HEK293 (cell line): ENCODE results near the gene PBLD.
A peak's percentile ranks its signal among the peaks of the same experiment; 100 is the strongest.

Experiments
- CTCF ChIA-PET: fragments of 350-600 bp; formaldehyde crosslinking; extraction: SDS; loops from one replicate; lab custom pipeline; 2021; ENCODE audit warnings: antibody characterized with exemption; lab: Yijun Ruan, JAX
- POLR2A ChIA-PET: fragments of 300-600 bp; formaldehyde crosslinking; extraction: SDS; loops from one replicate; lab custom pipeline; 2020; ENCODE audit warnings: antibody characterized with exemption, inconsistent platforms; lab: Yijun Ruan, JAX
- H3K27ac ChIP-seq: fragments of 200-500 bp; sonication (Bioruptor generic); 2 replicates; pipeline ENCODE4 v1.5.1; 2014; ENCODE audit warnings: low read depth, low read length, control low read depth, inconsistent platforms; ENCODE audit errors: extremely low read depth
- H3K36me3 ChIP-seq, 2 experiments: fragments of 200-500 bp in 1 of 2; sonication (Bioruptor generic) in 1 of 2; 1 replicate in 1 of 2; 2 replicates in 1 of 2; pipeline ENCODE4 v1.5.1; 2014 to 2017; ENCODE audit warnings: inconsistent platforms in 2 of 2, low read length in 2 of 2; ENCODE audit not compliant: control insufficient read depth in 2 of 2, insufficient read depth in 1 of 2
- H3K4me1 ChIP-seq: fragments of 200-500 bp; sonication (Bioruptor generic); 2 replicates; pipeline ENCODE4 v1.5.1; 2014; ENCODE audit warnings: mild to moderate bottlenecking, low read length, inconsistent platforms; ENCODE audit not compliant: control insufficient read depth, insufficient read depth
- H3K4me3 ChIP-seq: 2 replicates; pipeline ENCODE4 v1.5.1; 2011; ENCODE audit warnings: low read depth, mild to moderate bottlenecking, control low read depth, low read length, moderate library complexity
- H3K9me3 ChIP-seq: fragments of 200-500 bp; sonication (Bioruptor generic); 2 replicates; pipeline ENCODE4 v1.5.1; 2014; ENCODE audit warnings: low read depth, low read length, inconsistent platforms; ENCODE audit not compliant: control insufficient read depth, insufficient read depth
- BCL11A ChIP-seq: fragments of 450-650 bp; formaldehyde crosslinking; IDR thresholded peaks from 2 replicates; pipeline ENCODE4 v1.5.1; 2016; ENCODE audit warnings: low read depth, missing biosample characterization, missing genetic modification characterization
- ELK4 ChIP-seq: IDR thresholded peaks from 2 replicates; pipeline ENCODE4 v1.6.1; 2011; ENCODE audit warnings: mild to moderate bottlenecking, low read depth, low read length, borderline replicate concordance
- FEZF1 ChIP-seq: fragments of 450-650 bp; formaldehyde crosslinking; IDR thresholded peaks from 2 replicates; pipeline ENCODE4 v1.5.1; 2016; ENCODE audit warnings: missing biosample characterization, missing genetic modification characterization
- OVOL3 ChIP-seq: fragments of 450-650 bp; formaldehyde crosslinking; IDR thresholded peaks from 2 replicates; pipeline ENCODE4 v1.5.1; 2016; ENCODE audit warnings: missing biosample characterization, missing genetic modification characterization
- SP7 ChIP-seq: fragments of 450-650 bp; formaldehyde crosslinking; IDR thresholded peaks from 2 replicates; pipeline ENCODE4 v1.5.1; 2016; ENCODE audit warnings: missing biosample characterization, missing genetic modification characterization
- ZBTB20 ChIP-seq: fragments of 450-650 bp; formaldehyde crosslinking; IDR thresholded peaks from 2 replicates; pipeline ENCODE4 v1.5.1; 2016; ENCODE audit warnings: missing biosample characterization, missing genetic modification characterization
- ZNF16 ChIP-seq: fragments of 450-650 bp; formaldehyde crosslinking; IDR thresholded peaks from 2 replicates; pipeline ENCODE4 v1.5.1; 2016; ENCODE audit warnings: low read depth, missing biosample characterization, missing genetic modification characterization
- ZNF2 ChIP-seq: fragments of 450-650 bp; formaldehyde crosslinking; IDR thresholded peaks from 2 replicates; pipeline ENCODE4 v1.5.1; 2016; ENCODE audit warnings: missing biosample characterization, missing genetic modification characterization
- ZNF214 ChIP-seq: fragments of 450-650 bp; formaldehyde crosslinking; IDR thresholded peaks from 2 replicates; pipeline ENCODE4 v1.5.1; 2017; ENCODE audit warnings: missing biosample characterization, mild to moderate bottlenecking, missing genetic modification characterization, borderline replicate concordance
- ZNF221 ChIP-seq: fragments of 450-650 bp; formaldehyde crosslinking; IDR thresholded peaks from 2 replicates; pipeline ENCODE4 v1.5.1; 2017; ENCODE audit warnings: missing biosample characterization, missing genetic modification characterization, borderline replicate concordance
- ZNF223 ChIP-seq: fragments of 450-650 bp; formaldehyde crosslinking; IDR thresholded peaks from 2 replicates; pipeline ENCODE4 v1.5.1; 2016; ENCODE audit warnings: missing biosample characterization, missing genetic modification characterization
- ZNF280D ChIP-seq: fragments of 450-650 bp; formaldehyde crosslinking; IDR thresholded peaks from 2 replicates; pipeline ENCODE4 v1.5.1; 2016; ENCODE audit warnings: missing biosample characterization, missing genetic modification characterization
- ZNF311 ChIP-seq: fragments of 450-650 bp; formaldehyde crosslinking; IDR thresholded peaks from 2 replicates; pipeline ENCODE4 v1.5.1; 2017; ENCODE audit warnings: missing biosample characterization, missing genetic modification characterization, borderline replicate concordance
- ZNF341 ChIP-seq: fragments of 450-650 bp; formaldehyde crosslinking; IDR thresholded peaks from 2 replicates; pipeline ENCODE4; 2016; ENCODE audit warnings: low read depth, missing biosample characterization, missing genetic modification characterization
- ZNF362 ChIP-seq: fragments of 450-650 bp; formaldehyde crosslinking; IDR thresholded peaks from 2 replicates; pipeline ENCODE4 v1.5.1; 2016; ENCODE audit warnings: missing biosample characterization, missing genetic modification characterization
- ZNF518A ChIP-seq: fragments of 450-650 bp; formaldehyde crosslinking; conservative IDR thresholded peaks from 2 replicates; pipeline ENCODE4 v1.5.1; 2016; ENCODE audit warnings: low read depth, missing biosample characterization, missing genetic modification characterization
- ZNF555 ChIP-seq: fragments of 450-650 bp; formaldehyde crosslinking; conservative IDR thresholded peaks from 2 replicates; pipeline ENCODE4 v1.5.1; 2017; ENCODE audit warnings: missing biosample characterization, mild to moderate bottlenecking, missing genetic modification characterization, inconsistent platforms
- ZNF658 ChIP-seq: fragments of 450-650 bp; formaldehyde crosslinking; IDR thresholded peaks from 2 replicates; pipeline ENCODE4; 2016; ENCODE audit warnings: missing biosample characterization, missing genetic modification characterization
- ZNF677 ChIP-seq: fragments of 450-650 bp; IDR thresholded peaks from 2 replicates; pipeline ENCODE4 v1.5.0; 2018; ENCODE audit warnings: missing biosample characterization, mild to moderate bottlenecking, missing genetic modification characterization, moderate library complexity
- ZNF692 ChIP-seq: fragments of 450-650 bp; formaldehyde crosslinking; IDR thresholded peaks from 2 replicates; pipeline ENCODE4 v1.5.1; 2016; ENCODE audit warnings: missing biosample characterization, missing genetic modification characterization
- ZNF76 ChIP-seq: fragments of 450-650 bp; formaldehyde crosslinking; IDR thresholded peaks from 2 replicates; pipeline ENCODE4; 2016; ENCODE audit warnings: low read depth, missing biosample characterization, missing genetic modification characterization, borderline replicate concordance
- ZNF843 ChIP-seq: fragments of 450-650 bp; formaldehyde crosslinking; IDR thresholded peaks from 2 replicates; pipeline ENCODE4 v1.5.1; 2016; ENCODE audit warnings: missing biosample characterization, missing genetic modification characterization
- ZSCAN16 ChIP-seq: fragments of 450-650 bp; formaldehyde crosslinking; IDR thresholded peaks from 2 replicates; pipeline ENCODE4 v1.5.1; 2016; ENCODE audit warnings: missing biosample characterization, missing genetic modification characterization

The PBLD gene

GRCh38 chr10:68334672-68335467, 2.1 kb upstream of the PBLD start:
- Histone ChIP-seq H3K27ac (no peak overlapping the region), H3K36me3 (peaks cover 18 to 36% of the 10 kb centered on the region in 2 experiments), H3K4me1 (peaks cover 9% of the 10 kb centered on the region; the same call in 1 of the 2 replicates), H3K9me3 (no peaks in the 10 kb centered on the region), H3K4me3 (peak overlapping the region; percentile 89)
- CTCF ChIA-PET: interaction anchor here (1.3 to 2.4 kb wide), 2 partner anchors 13 kb away, joined by 3 to 10 read pairs; no protein-coding TSS in a partner anchor
- POLR2A ChIA-PET: interaction anchor here (0.9 kb wide), 1 partner anchor 14 kb away, joined by 4 read pairs; no protein-coding TSS in a partner anchor
- no peak for TF ChIP-seq ZNF221 (tag by site-specific recombination)
- TF ChIP-seq ZNF555 (tag by site-specific recombination): no peak
- no peak for TF ChIP-seq ZNF214 (tag by site-specific recombination)
- TF ChIP-seq ZBTB20 (tag by site-specific recombination): no peak
- TF ChIP-seq ZNF843 (tag by site-specific recombination): peak; percentile 41
- peak; percentile 33; the same call in 1 of the 2 replicates for TF ChIP-seq OVOL3
- TF ChIP-seq FEZF1 (tag by site-specific recombination): peak; percentile 61
- TF ChIP-seq ZNF76: peak; percentile 52; the same call in 1 of the 2 replicates
- no peak for TF ChIP-seq ZNF223 (tag by site-specific recombination)
- peak; percentile 53; the same call in 1 of the 2 replicates for TF ChIP-seq ZNF2 (tag by site-specific recombination)
- peak; percentile 78 for TF ChIP-seq SP7 (tag by site-specific recombination)
- TF ChIP-seq ZNF658 (tag by site-specific recombination): no peak
- TF ChIP-seq ZNF518A: no peak
- TF ChIP-seq ZNF341: 0 out of 2 replicates have a peak, but pooled peaks have one; percentile 17
- no peak for TF ChIP-seq BCL11A
- TF ChIP-seq ZNF16 (tag by site-specific recombination): no peak
- TF ChIP-seq ZNF311 (tag by site-specific recombination): no peak
- no peak for TF ChIP-seq ELK4
- TF ChIP-seq ZNF677 (tag by site-specific recombination): no peak
- TF ChIP-seq ZNF280D (tag by site-specific recombination): no peak
- TF ChIP-seq ZNF692: no peak
- no peak for TF ChIP-seq ZSCAN16 (tag by site-specific recombination)
- peak; percentile 74; the same call in 1 of the 2 replicates for TF ChIP-seq ZNF362 (tag by site-specific recombination)
